IMR-90 (cell line): ENCODE measurements around the gene LLGL2. TPM values are rescaled to one million over a fixed set of nuclear protein-coding genes. Genes with fewer than 3 reads are reported as not detected.

Experiments
- ATAC-seq: fragments of 200-7000 bp; cut with Tn5 transposase; 2 replicates; pipeline ENCODE4 v1.9.1; 2020; ENCODE audit warnings: low read depth, mild to moderate bottlenecking, moderate library complexity
- BruUV-seq: library from RNA; stranded (reverse); fragments of 400-500 nt; replicated peaks from 2 replicates; lab custom pipeline; 2021; lab: Mats Ljungman, UMichigan
- CTCF ChIA-PET: fragments of 300-600 bp; formaldehyde crosslinking; extraction: SDS; loops from one replicate; lab custom pipeline; 2021; ENCODE audit warnings: antibody characterized with exemption; lab: Yijun Ruan, JAX
- POLR2A ChIA-PET: fragments of 300-600 bp; sonication (Branson Sonifier 250); formaldehyde crosslinking; loops from one replicate; lab custom pipeline; 2022; ENCODE audit warnings: antibody characterized with exemption; ENCODE audit not compliant: unreplicated experiment; lab: Charles Lee
- DNase-seq: peaks from one replicate; pipeline ENCODE4 v3.0.0; 2013
- H2AFZ ChIP-seq: replicated peaks from 2 replicates; pipeline ENCODE3; 2013; ENCODE audit warnings: low read length, mild to moderate bottlenecking; ENCODE audit not compliant: poor library complexity
- H2AK5ac ChIP-seq: 2 replicates; pipeline ENCODE4 v1.6.1; 2013; ENCODE audit warnings: low read depth, low read length, inconsistent platforms
- H2AK9ac ChIP-seq: replicated peaks from 2 replicates; pipeline ENCODE3; 2013; ENCODE audit warnings: mild to moderate bottlenecking, low read depth, low read length, moderate library complexity; ENCODE audit not compliant: poor library complexity
- H2BK120ac ChIP-seq: 2 replicates; pipeline ENCODE4 v1.6.1; 2013; ENCODE audit warnings: low read depth, low read length, inconsistent platforms
- H2BK15ac ChIP-seq: 3 replicates; pipeline ENCODE4 v1.6.1; 2013; ENCODE audit warnings: low read depth, low read length, inconsistent platforms
- H2BK20ac ChIP-seq: 2 replicates; pipeline ENCODE4 v1.6.1; 2013; ENCODE audit warnings: low read depth, mild to moderate bottlenecking, inconsistent platforms, low read length, moderate library complexity
- H2BK5ac ChIP-seq: 2 replicates; pipeline ENCODE4 v1.6.1; 2013; ENCODE audit warnings: mild to moderate bottlenecking, low read depth, low read length, inconsistent platforms; ENCODE audit not compliant: poor library complexity, severe bottlenecking
- H3K14ac ChIP-seq: replicated peaks from 2 replicates; pipeline ENCODE4 v1.6.1; 2013; ENCODE audit warnings: low read depth, low read length, inconsistent platforms
- H3K18ac ChIP-seq: 2 replicates; pipeline ENCODE4 v1.6.1; 2013; ENCODE audit warnings: low read depth, low read length, control low read depth
- H3K23ac ChIP-seq: 2 replicates; pipeline ENCODE4 v1.6.1; 2013; ENCODE audit warnings: low read depth, low read length, inconsistent platforms
- H3K27ac ChIP-seq: 2 replicates; pipeline ENCODE4 v1.5.1; 2013; ENCODE audit warnings: mild to moderate bottlenecking, control low read depth, low read length; ENCODE audit not compliant: insufficient read depth
- H3K27me3 ChIP-seq: 2 replicates; pipeline ENCODE4 v1.6.1; 2013; ENCODE audit warnings: low read length; ENCODE audit not compliant: control insufficient read depth, insufficient read depth
- H3K36me3 ChIP-seq: 2 replicates; pipeline ENCODE4 v1.6.1; 2013; ENCODE audit warnings: low read length, mixed read lengths; ENCODE audit not compliant: control insufficient read depth, insufficient read depth
- H3K4ac ChIP-seq: 2 replicates; pipeline ENCODE4 v1.6.1; 2013; ENCODE audit warnings: low read depth, low read length, inconsistent platforms
- H3K4me1 ChIP-seq: 2 replicates; pipeline ENCODE4 v1.6.1; 2013; ENCODE audit warnings: low read length, mixed read lengths; ENCODE audit not compliant: control insufficient read depth, insufficient read depth
- H3K4me2 ChIP-seq: 2 replicates; pipeline ENCODE4 v1.6.1; 2013; ENCODE audit warnings: low read depth, mild to moderate bottlenecking, control low read depth, low read length, moderate library complexity
- H3K4me3 ChIP-seq: 2 replicates; pipeline ENCODE4 v1.5.1; 2013; ENCODE audit warnings: low read depth, mild to moderate bottlenecking, control low read depth, low read length, moderate library complexity; ENCODE audit not compliant: insufficient read depth
- H3K56ac ChIP-seq: 2 replicates; pipeline ENCODE4 v1.6.1; 2013; ENCODE audit warnings: low read length, inconsistent platforms; ENCODE audit not compliant: insufficient read depth; ENCODE audit errors: extremely low read depth
- H3K79me1 ChIP-seq, 2 experiments: 2 replicates each; pipeline ENCODE4 v1.6.1; 2013; ENCODE audit warnings: low read length in 2 of 2, inconsistent platforms in 1 of 2, low read depth in 1 of 2
- H3K9ac ChIP-seq: 2 replicates; pipeline ENCODE4 v1.6.1; 2013; ENCODE audit warnings: low read depth, low read length, control low read depth
- H3K9me1 ChIP-seq: 2 replicates; pipeline ENCODE4 v1.6.1; 2013; ENCODE audit warnings: low read length, inconsistent platforms; ENCODE audit not compliant: insufficient read depth
- H3K9me3 ChIP-seq: 2 replicates; pipeline ENCODE4 v1.6.1; 2013; ENCODE audit warnings: low read length; ENCODE audit not compliant: control insufficient read depth, insufficient read depth
- H4K20me1 ChIP-seq: 2 replicates; pipeline ENCODE4 v1.6.1; 2013; ENCODE audit warnings: low read length, inconsistent platforms; ENCODE audit not compliant: insufficient read depth
- H4K5ac ChIP-seq: 2 replicates; pipeline ENCODE4 v1.6.1; 2013; ENCODE audit warnings: mild to moderate bottlenecking, low read depth, low read length, control low read depth
- H4K8ac ChIP-seq, 2 experiments: 2 replicates each; pipeline ENCODE4 v1.6.1; 2013; ENCODE audit warnings: low read depth in 2 of 2, low read length in 2 of 2, control low read depth in 1 of 2, inconsistent platforms in 1 of 2
- H4K91ac ChIP-seq: 2 replicates; pipeline ENCODE4 v1.6.1; 2013; ENCODE audit warnings: low read depth, low read length, inconsistent platforms; ENCODE audit not compliant: insufficient read depth
- FOS ChIP-seq: fragments of 150-350 bp; IDR thresholded peaks from 2 replicates; pipeline ENCODE4 v1.6.1; 2016; ENCODE audit warnings: low read depth, low read length
- MXI1 ChIP-seq: IDR thresholded peaks from 2 replicates; pipeline ENCODE4 v1.6.1; 2012; ENCODE audit warnings: low read depth, mild to moderate bottlenecking, low read length, moderate library complexity, borderline replicate concordance
- RAD21 ChIP-seq: IDR thresholded peaks from 2 replicates; pipeline ENCODE4 v1.6.1; 2012; ENCODE audit warnings: low read length, improper control_type of control experiment
- RFX5 ChIP-seq: IDR thresholded peaks from 2 replicates; pipeline ENCODE4 v1.8.0; 2012; ENCODE audit warnings: low read depth, mild to moderate bottlenecking, low read length, moderate library complexity
- USF2 ChIP-seq: fragments of 150-350 bp; IDR thresholded peaks from 2 replicates; pipeline ENCODE4 v1.6.1; 2017; ENCODE audit warnings: mild to moderate bottlenecking, antibody characterized with exemption, low read length, low read depth
- WGBS, 2 experiments: methylation state at CpG; one replicate each; pipeline versions ENCODE4 v1.1.5 to v1.1.7; 2013; ENCODE audit warnings: missing lambda C conversion rate in 2 of 2; ENCODE audit not compliant: insufficient read length in 1 of 2; ENCODE audit errors: extremely low coverage in 2 of 2; 5-methylcytosine and 5-hydroxymethylcytosine counted together
- dilution Hi-C: fragments of 300-500 bp; cut with HindIII; formaldehyde crosslinking; loops from one replicate; pipeline ENCODE4 v1.14.3; 2018; ENCODE audit warnings: low sequenced_read_pairs; ENCODE audit not compliant: unreplicated experiment
- in situ Hi-C: fragments of 300-500 bp; cut with MboI; formaldehyde crosslinking; loops from 3 replicates; pipeline ENCODE4 v1.14.3; 2019; ENCODE audit warnings: low sequenced_read_pairs, inconsistent platforms, mixed read lengths
- intact Hi-C: fragments of 100-400 bp; cut with micrococcal nuclease; formaldehyde crosslinking; loops from 2 replicates; pipeline ENCODE4 v1.10.0; 2022
- polyA plus RNA-seq, 3 experiments: library from polyadenylated mRNA; depleted of rRNA; stranded (reverse); fragments of >200 nt; gene quantifications; 2 replicates each; pipeline ENCODE4 v1.2.3, GENCODE V29; 2012; ENCODE audit warnings: low replicate concordance in 1 of 3
- total RNA-seq: library from RNA; depleted of rRNA; stranded (reverse); fragments of >200 nt; gene quantifications from 2 replicates; pipeline ENCODE4 v1.2.3, GENCODE V29; 2012

The LLGL2 gene
- total and polyA plus RNA-seq, 2 of the 4 experiments (the other 2 are of a cell fraction): 0.54 to 0.72 TPM

- no peak overlapping the region for H4K91ac ChIP-seq
- no peak overlapping the region for H3K4me2 ChIP-seq
- H3K4ac ChIP-seq: no peak overlapping the region
- no peak overlapping the region for H4K8ac ChIP-seq
- no peak overlapping the region for H3K4me3 ChIP-seq
- H3K27me3 ChIP-seq: peaks cover 35% of the 10 kb centered on the region
- no peak overlapping the region for H2AK5ac ChIP-seq
- POLR2A ChIA-PET: no interaction called here
- intact Hi-C loops (no loop called here), dilution Hi-C loops (no loop called here), in situ Hi-C loops (no loop called here)
- ATAC-seq: no peak
- CTCF ChIA-PET: no interaction called here
- BruUV-seq: no TSS peak
- no peak overlapping the region for H3K18ac ChIP-seq
- H2BK20ac ChIP-seq: no peak overlapping the region
- no peak overlapping the region for H2BK120ac ChIP-seq
- H2AK9ac ChIP-seq: no peak overlapping the region
- H3K9ac ChIP-seq: no peak overlapping the region
- no peaks in the 10 kb centered on the region for H3K9me3 ChIP-seq
- no peaks in the 10 kb centered on the region for H3K79me1 ChIP-seq
- H3K14ac ChIP-seq: no peak overlapping the region
- no peak overlapping the region for H2BK15ac ChIP-seq
- H3K4me1 ChIP-seq: peaks cover 1% of the 10 kb centered on the region; the same call in 1 of the 2 replicates
- no peak overlapping the region for H2BK5ac ChIP-seq
- DNase-seq: no peak
- TF ChIP-seq MXI1: no peak
- TF ChIP-seq USF2: no peak
- no peak for TF ChIP-seq RAD21
- TF ChIP-seq FOS: no peak
- TF ChIP-seq RFX5: no peak
- H3K23ac ChIP-seq: no peak overlapping the region
- no peak overlapping the region for H4K5ac ChIP-seq
- H3K36me3 ChIP-seq: no peaks in the 10 kb centered on the region
- H3K56ac ChIP-seq: no peak overlapping the region
- no peak overlapping the region for H3K27ac ChIP-seq
- no peaks in the 10 kb centered on the region for H4K20me1 ChIP-seq
- 100% methylated on average over 1 of the region's 6 CpGs; no CpG with 5 or more reads in 1 of the 2 experiments for WGBS, 2 experiments
- H2AFZ ChIP-seq: no peak overlapping the region
- no peaks in the 10 kb centered on the region for H3K9me1 ChIP-seq
Measured at GRCh38 chr17:75566416-75566815, 40.9 kb downstream of the LLGL2 start.
